ENCODE data around the gene NEUROD1. TPM values are rescaled to one million over a fixed set of nuclear protein-coding genes. Genes with fewer than 3 reads are reported as not detected.
A peak's percentile ranks its signal among the peaks of the same experiment; 100 is the strongest.

NEUROD1 gene
- total RNA-seq, 1 donor from 2014 or later: not detected

DNA sequence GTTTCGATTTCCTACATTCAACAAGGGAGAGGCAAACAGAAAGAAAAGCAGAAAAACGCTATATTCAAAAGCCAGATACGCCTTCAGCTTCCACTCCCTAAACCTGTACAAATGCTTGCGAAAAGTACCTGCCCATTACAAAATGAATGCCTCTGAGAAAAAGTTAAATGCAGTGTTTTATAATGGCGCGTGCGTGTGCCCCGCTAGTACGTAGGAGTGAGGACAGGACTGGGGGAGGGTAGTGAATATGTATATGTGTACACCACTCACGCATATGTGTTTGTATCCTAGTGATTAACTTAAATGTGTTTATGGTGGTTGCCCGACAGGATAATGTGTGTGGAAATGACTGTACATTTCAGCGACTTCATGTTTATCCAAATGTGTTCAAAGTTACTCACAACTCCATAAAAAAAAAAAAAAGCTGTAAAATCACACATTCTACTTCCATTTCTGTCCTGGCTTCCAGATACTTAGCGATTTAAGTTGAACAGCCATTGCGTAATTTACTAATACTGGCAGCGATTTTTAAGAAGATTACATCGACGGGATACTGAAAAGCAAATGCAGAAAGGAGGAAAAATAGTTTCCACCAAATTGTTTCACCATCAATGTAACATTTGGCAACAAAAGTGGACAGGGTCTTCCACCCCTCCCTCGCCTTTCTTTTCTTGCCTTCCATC is 1.3 kb downstream of the NEUROD1 start:
- no peak overlapping the region for H3K4me3 Mint-ChIP-seq (ENCODE audit: unreplicated experiment)
- peaks cover 38% of the 10 kb centered on the region for H3K4me1 Mint-ChIP-seq (ENCODE audit: low read depth)
- TF ChIP-seq, protein P1, sequence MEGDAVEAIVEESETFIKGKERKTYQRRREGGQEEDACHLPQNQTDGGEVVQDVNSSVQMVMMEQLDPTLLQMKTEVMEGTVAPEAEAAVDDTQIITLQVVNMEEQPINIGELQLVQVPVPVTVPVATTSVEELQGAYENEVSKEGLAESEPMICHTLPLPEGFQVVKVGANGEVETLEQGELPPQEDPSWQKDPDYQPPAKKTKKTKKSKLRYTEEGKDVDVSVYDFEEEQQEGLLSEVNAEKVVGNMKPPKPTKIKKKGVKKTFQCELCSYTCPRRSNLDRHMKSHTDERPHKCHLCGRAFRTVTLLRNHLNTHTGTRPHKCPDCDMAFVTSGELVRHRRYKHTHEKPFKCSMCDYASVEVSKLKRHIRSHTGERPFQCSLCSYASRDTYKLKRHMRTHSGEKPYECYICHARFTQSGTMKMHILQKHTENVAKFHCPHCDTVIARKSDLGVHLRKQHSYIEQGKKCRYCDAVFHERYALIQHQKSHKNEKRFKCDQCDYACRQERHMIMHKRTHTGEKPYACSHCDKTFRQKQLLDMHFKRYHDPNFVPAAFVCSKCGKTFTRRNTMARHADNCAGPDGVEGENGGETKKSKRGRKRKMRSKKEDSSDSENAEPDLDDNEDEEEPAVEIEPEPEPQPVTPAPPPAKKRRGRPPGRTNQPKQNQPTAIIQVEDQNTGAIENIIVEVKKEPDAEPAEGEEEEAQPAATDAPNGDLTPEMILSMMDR (IDR thresholded peaks at IDR 0.05): no peak
- DNase-seq (ENCODE audit: low spot score): no peak
- peaks cover 82% of the 10 kb centered on the region for H3K27me3 Mint-ChIP-seq (ENCODE audit: low read depth)
- peaks cover 7% of the 10 kb centered on the region for H3K36me3 Mint-ChIP-seq (ENCODE audit: low read depth)
- no peak overlapping the region for H3K27ac Mint-ChIP-seq (ENCODE audit: unreplicated experiment)
- H3K9me3 Mint-ChIP-seq (ENCODE audit: low read depth): peaks cover 4% of the 10 kb centered on the region

DNA sequence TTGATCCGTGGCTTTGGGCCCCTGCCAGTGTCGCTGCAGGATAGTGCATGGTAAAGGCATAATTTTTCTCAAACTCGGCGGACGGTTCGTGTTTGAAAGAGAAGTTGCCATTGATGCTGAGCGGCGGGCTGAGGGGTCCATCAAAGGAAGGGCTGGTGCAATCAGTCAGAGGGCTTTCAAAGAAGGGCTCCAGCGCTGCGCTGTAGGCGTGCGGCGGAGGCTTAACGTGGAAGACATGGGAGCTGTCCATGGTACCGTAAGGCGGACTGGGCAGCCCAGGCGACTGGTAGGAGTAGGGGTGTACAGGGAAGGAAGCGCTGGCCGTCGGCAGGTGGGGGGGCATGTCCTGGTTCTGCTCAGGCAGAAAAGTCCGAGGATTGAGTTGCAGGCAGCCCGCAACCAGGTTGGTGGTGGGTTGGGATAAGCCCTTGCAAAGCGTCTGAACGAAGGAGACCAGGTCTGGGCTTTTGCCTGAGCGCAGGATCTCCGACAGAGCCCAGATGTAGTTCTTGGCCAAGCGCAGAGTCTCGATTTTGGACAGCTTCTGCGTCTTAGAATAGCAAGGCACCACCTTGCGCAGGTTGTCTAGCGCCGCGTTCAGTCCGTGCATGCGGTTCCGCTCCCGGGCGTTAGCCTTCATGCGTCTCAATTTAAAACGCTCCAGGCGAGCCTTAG is 2.3 kb downstream of the NEUROD1 start:
- peak; percentile 94 for DNase-seq (ENCODE audit: low spot score)
- no peak overlapping the region for H3K4me3 Mint-ChIP-seq (ENCODE audit: unreplicated experiment)
- H3K27ac Mint-ChIP-seq (ENCODE audit: unreplicated experiment): peak overlapping the region; percentile 49
- H3K27me3 Mint-ChIP-seq (ENCODE audit: low read depth): peaks cover 81% of the 10 kb centered on the region
- H3K9me3 Mint-ChIP-seq (ENCODE audit: low read depth): peaks cover 4% of the 10 kb centered on the region
- H3K4me1 Mint-ChIP-seq (ENCODE audit: low read depth): peaks cover 31% of the 10 kb centered on the region
- H3K36me3 Mint-ChIP-seq (ENCODE audit: low read depth): peaks cover 7% of the 10 kb centered on the region
- TF ChIP-seq, protein P1 (IDR thresholded peaks at IDR 0.05): no peak

DNA sequence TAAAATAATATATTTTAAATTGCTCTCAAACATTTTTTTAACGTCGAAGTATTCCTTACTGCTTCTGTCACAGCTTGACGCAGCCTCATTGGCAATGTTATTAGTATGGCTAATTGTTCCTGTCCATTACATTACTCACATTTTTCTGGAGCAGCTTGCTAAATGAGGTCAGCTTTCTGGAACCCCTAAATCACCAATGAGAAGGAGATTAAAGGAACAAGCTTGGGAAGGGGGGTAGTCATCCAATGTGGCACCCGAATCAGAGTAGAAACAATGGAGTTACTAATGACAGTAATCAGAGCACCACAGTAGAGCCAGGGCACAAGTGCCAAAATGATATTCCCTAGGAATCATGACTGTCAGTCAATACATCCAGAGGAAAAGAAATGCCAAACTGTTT is 5.1 kb downstream of the NEUROD1 start:
- TF ChIP-seq, protein P1 (IDR thresholded peaks at IDR 0.05): no peak
- peaks cover 71% of the 10 kb centered on the region for H3K27me3 Mint-ChIP-seq (ENCODE audit: low read depth)
- H3K4me1 Mint-ChIP-seq (ENCODE audit: low read depth): peaks cover 4% of the 10 kb centered on the region
- no peak for DNase-seq (ENCODE audit: low spot score)
- no peak overlapping the region for H3K4me3 Mint-ChIP-seq (ENCODE audit: unreplicated experiment)
- H3K36me3 Mint-ChIP-seq (ENCODE audit: low read depth): peaks cover 7% of the 10 kb centered on the region
- H3K9me3 Mint-ChIP-seq (ENCODE audit: low read depth): peaks cover 4% of the 10 kb centered on the region
- no peak overlapping the region for H3K27ac Mint-ChIP-seq (ENCODE audit: unreplicated experiment)

DNA sequence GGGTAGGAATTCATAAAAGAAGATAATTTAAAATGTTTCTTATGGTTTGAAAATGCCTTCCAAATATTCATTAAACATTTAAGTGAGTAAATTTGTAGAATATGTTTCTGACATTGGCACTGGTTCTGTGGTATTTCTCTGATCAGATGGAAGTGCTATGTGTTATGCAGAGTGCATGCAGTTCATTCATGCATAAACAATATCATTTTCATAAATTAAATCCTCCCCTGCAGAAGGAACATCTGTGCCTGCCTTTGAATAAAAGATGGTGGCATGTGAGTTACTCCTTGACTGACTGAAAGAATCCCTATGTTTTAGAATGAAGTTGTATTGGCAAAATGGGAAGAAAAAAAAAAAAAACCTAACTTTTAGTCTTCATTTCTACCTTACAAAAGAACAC is 5.9 kb downstream of the NEUROD1 start:
- no peak overlapping the region for H3K4me3 Mint-ChIP-seq (ENCODE audit: unreplicated experiment)
- DNase-seq (ENCODE audit: low spot score): no peak
- H3K4me1 Mint-ChIP-seq (ENCODE audit: low read depth): peaks cover 3% of the 10 kb centered on the region
- H3K27me3 Mint-ChIP-seq (ENCODE audit: low read depth): peaks cover 65% of the 10 kb centered on the region
- H3K36me3 Mint-ChIP-seq (ENCODE audit: low read depth): peaks cover 7% of the 10 kb centered on the region
- H3K27ac Mint-ChIP-seq (ENCODE audit: unreplicated experiment): no peak overlapping the region
- TF ChIP-seq, protein P1 (IDR thresholded peaks at IDR 0.05): no peak
- H3K9me3 Mint-ChIP-seq (ENCODE audit: low read depth): peaks cover 4% of the 10 kb centered on the region

DNA sequence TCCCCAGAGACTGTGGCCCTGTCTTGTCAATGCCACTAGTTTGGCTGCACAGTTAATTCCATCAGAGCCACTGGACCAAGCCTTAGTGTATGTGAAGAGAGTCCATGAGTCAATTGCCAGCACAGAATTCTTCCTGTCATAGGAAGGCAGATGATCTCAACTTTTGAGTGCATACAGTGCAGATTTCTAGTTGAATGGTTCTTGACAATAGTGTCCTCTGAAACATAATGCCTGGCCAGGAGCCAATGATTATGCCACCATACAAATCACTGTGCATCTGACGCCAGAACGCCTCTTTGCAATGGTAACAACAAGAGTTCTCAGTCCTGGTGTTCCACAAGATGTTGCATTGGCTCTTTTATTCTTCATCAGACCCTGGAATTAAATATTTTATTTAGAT is 7.1 kb downstream of the NEUROD1 start:
- TF ChIP-seq, protein P1 (IDR thresholded peaks at IDR 0.05): no peak
- DNase-seq (ENCODE audit: low spot score): no peak
- Mint-ChIP-seq H3K27ac (ENCODE audit: unreplicated experiment) (no peak overlapping the region), H3K9me3 (ENCODE audit: low read depth) (no peaks in the 10 kb centered on the region), H3K4me3 (ENCODE audit: unreplicated experiment) (no peak overlapping the region), H3K36me3 (ENCODE audit: low read depth) (peaks cover 2% of the 10 kb centered on the region), H3K27me3 (ENCODE audit: low read depth) (peaks cover 64% of the 10 kb centered on the region), H3K4me1 (ENCODE audit: low read depth) (peaks cover 3% of the 10 kb centered on the region)
